Uterus (tissue), 2 donors: ENCODE measurements around the gene PCNX1.

Experiments
- CTCF ChIP-seq, 4 experiments: fragments of 200-600 bp in 2 of 4; fragments of 450-650 bp in 2 of 4; sonication (generic) in 2 of 4; IDR thresholded peaks; one replicate each; pipeline ENCODE4 v1.5.1; 2016 to 2019; ENCODE audit warnings: antibody characterized with exemption in 4 of 4, mild to moderate bottlenecking in 2 of 4, moderate library complexity in 1 of 4
- POLR2A ChIP-seq, 2 donors: fragments of 450-650 bp; IDR thresholded peaks; one replicate each; pipeline ENCODE4 v1.6.1; 2016; ENCODE audit warnings: antibody characterized with exemption in 2 of 2, mild to moderate bottlenecking in 1 of 2, moderate library complexity in 1 of 2

- TF ChIP-seq CTCF (IDR thresholded peaks at IDR 0.05) (no peak), POLR2A (IDR thresholded peaks at IDR 0.05) (no peak)
Observed at GRCh38 chr14:70916799-70917198, 9.5 kb downstream of the PCNX1 start.
